ENCODE results near the gene FAM3D. TPM values are rescaled to one million over a fixed set of nuclear protein-coding genes. Genes with fewer than 3 reads are reported as not detected.

Gene FAM3D
- polyA plus RNA-seq, 2 donors, result 316 to 493 TPM

- Histone ChIP-seq H3K4me1 (ENCODE audit: control insufficient read depth in 2 of 2, insufficient read depth in 2 of 2, low read length in 1 of 2) (peaks cover 0 to 2% of the 10 kb centered on the region in 2 donors), H3K9me3 (ENCODE audit: control insufficient read depth in 2 of 2, insufficient read depth in 1 of 2, low read depth in 1 of 2, low read length in 1 of 2) (no peaks in the 10 kb centered on the region), H3K36me3 (ENCODE audit: control insufficient read depth in 2 of 2, insufficient read depth in 2 of 2, low read length in 1 of 2) (peaks cover 0 to 2% of the 10 kb centered on the region in 2 donors), H3K4me3 (ENCODE audit: low read depth in 1 of 2, low read length in 2 of 2) (no peak overlapping the region), H3K27me3 (ENCODE audit: control insufficient read depth in 1 of 2, insufficient read depth in 2 of 2, low read length in 2 of 2) (no peaks in the 10 kb centered on the region), H3K27ac (ENCODE audit: low read depth in 2 of 2, low read length in 1 of 2) (no peak overlapping the region)
- WGBS, 2 donors, result 89 to 96% methylated on average over 8 of the region's 8 CpGs
Observed at GRCh38 chr3:58633157-58633865, 33.3 kb downstream of the FAM3D start.

GRCh38 chr3:58631742-58632141 is 34.8 kb downstream of the FAM3D start:
- Histone ChIP-seq H3K4me1 (ENCODE audit: control insufficient read depth in 2 of 2, insufficient read depth in 2 of 2, low read length in 1 of 2) (peaks cover 7 to 8% of the 10 kb centered on the region in 2 donors), H3K4me3 (ENCODE audit: low read depth in 1 of 2, low read length in 2 of 2) (no peak overlapping the region), H3K27me3 (ENCODE audit: control insufficient read depth in 1 of 2, insufficient read depth in 2 of 2, low read length in 2 of 2) (no peaks in the 10 kb centered on the region), H3K27ac (ENCODE audit: low read depth in 2 of 2, low read length in 1 of 2) (no peak overlapping the region), H3K36me3 (ENCODE audit: control insufficient read depth in 2 of 2, insufficient read depth in 2 of 2, low read length in 1 of 2) (peaks cover 0 to 2% of the 10 kb centered on the region in 2 donors), H3K9me3 (ENCODE audit: control insufficient read depth in 2 of 2, insufficient read depth in 1 of 2, low read depth in 1 of 2, low read length in 1 of 2) (no peaks in the 10 kb centered on the region)
- 38 to 60% methylated on average over 4 of the region's 4 CpGs for WGBS, 2 donors

- Histone ChIP-seq H3K4me1 (ENCODE audit: control insufficient read depth in 2 of 2, insufficient read depth in 2 of 2, low read length in 1 of 2) (peaks cover 7 to 8% of the 10 kb centered on the region in 2 donors), H3K27ac (ENCODE audit: low read depth in 2 of 2, low read length in 1 of 2) (no peak overlapping the region), H3K27me3 (ENCODE audit: control insufficient read depth in 1 of 2, insufficient read depth in 2 of 2, low read length in 2 of 2) (no peaks in the 10 kb centered on the region), H3K4me3 (ENCODE audit: low read depth in 1 of 2, low read length in 2 of 2) (no peak overlapping the region), H3K36me3 (ENCODE audit: control insufficient read depth in 2 of 2, insufficient read depth in 2 of 2, low read length in 1 of 2) (peaks cover 0 to under 1% of the 10 kb centered on the region in 2 donors), H3K9me3 (ENCODE audit: control insufficient read depth in 2 of 2, insufficient read depth in 1 of 2, low read depth in 1 of 2, low read length in 1 of 2) (no peaks in the 10 kb centered on the region)
- WGBS, 2 donors, result 60 to 64% methylated on average over 5 of the region's 5 CpGs
Observed at GRCh38 chr3:58630710-58631092, 35.9 kb downstream of the FAM3D start.

GRCh38 chr3:58630076-58630709 is 36.4 kb downstream of the FAM3D start:
- 10 to 13% methylated on average over 9 of the region's 9 CpGs for WGBS, 2 donors
- Histone ChIP-seq H3K4me1 (ENCODE audit: control insufficient read depth in 2 of 2, insufficient read depth in 2 of 2, low read length in 1 of 2) (peaks cover 7 to 8% of the 10 kb centered on the region in 2 donors), H3K4me3 (ENCODE audit: low read depth in 1 of 2, low read length in 2 of 2) (no peak overlapping the region), H3K36me3 (ENCODE audit: control insufficient read depth in 2 of 2, insufficient read depth in 2 of 2, low read length in 1 of 2) (no peaks in the 10 kb centered on the region), H3K27me3 (ENCODE audit: control insufficient read depth in 1 of 2, insufficient read depth in 2 of 2, low read length in 2 of 2) (no peaks in the 10 kb centered on the region), H3K27ac (ENCODE audit: low read depth in 2 of 2, low read length in 1 of 2) (no peak overlapping the region), H3K9me3 (ENCODE audit: control insufficient read depth in 2 of 2, insufficient read depth in 1 of 2, low read depth in 1 of 2, low read length in 1 of 2) (no peaks in the 10 kb centered on the region)

- Histone ChIP-seq H3K4me3 (ENCODE audit: low read depth in 1 of 2, low read length in 2 of 2) (no peak overlapping the region), H3K9me3 (ENCODE audit: control insufficient read depth in 2 of 2, insufficient read depth in 1 of 2, low read depth in 1 of 2, low read length in 1 of 2) (no peaks in the 10 kb centered on the region), H3K4me1 (ENCODE audit: control insufficient read depth in 2 of 2, insufficient read depth in 2 of 2, low read length in 1 of 2) (peaks cover 7 to 8% of the 10 kb centered on the region in 2 donors), H3K27ac (ENCODE audit: low read depth in 2 of 2, low read length in 1 of 2) (peak overlapping the region; percentile 6 to 72), H3K27me3 (ENCODE audit: control insufficient read depth in 1 of 2, insufficient read depth in 2 of 2, low read length in 2 of 2) (no peaks in the 10 kb centered on the region), H3K36me3 (ENCODE audit: control insufficient read depth in 2 of 2, insufficient read depth in 2 of 2, low read length in 1 of 2) (no peaks in the 10 kb centered on the region)
- 76% methylated on average over 2 of the region's 2 CpGs for WGBS, 2 donors
Observed at GRCh38 chr3:58629629-58630028, 36.9 kb downstream of the FAM3D start.

GRCh38 chr3:58628823-58629562 is 37.6 kb downstream of the FAM3D start:
- Histone ChIP-seq H3K4me3 (ENCODE audit: low read depth in 1 of 2, low read length in 2 of 2) (no peak overlapping the region), H3K4me1 (ENCODE audit: control insufficient read depth in 2 of 2, insufficient read depth in 2 of 2, low read length in 1 of 2) (peaks cover 7 to 8% of the 10 kb centered on the region in 2 donors), H3K27me3 (ENCODE audit: control insufficient read depth in 1 of 2, insufficient read depth in 2 of 2, low read length in 2 of 2) (no peaks in the 10 kb centered on the region), H3K36me3 (ENCODE audit: control insufficient read depth in 2 of 2, insufficient read depth in 2 of 2, low read length in 1 of 2) (no peaks in the 10 kb centered on the region), H3K9me3 (ENCODE audit: control insufficient read depth in 2 of 2, insufficient read depth in 1 of 2, low read depth in 1 of 2, low read length in 1 of 2) (no peaks in the 10 kb centered on the region), H3K27ac (ENCODE audit: low read depth in 2 of 2, low read length in 1 of 2) (peak overlapping the region; percentile 6 to 72)
- WGBS, 2 donors, result 44% methylated on average over 13 of the region's 13 CpGs

GRCh38 chr3:58627941-58628340 is 38.6 kb downstream of the FAM3D start:
- no peaks in the 10 kb centered on the region for H3K27me3 ChIP-seq (ENCODE audit: control insufficient read depth in 1 of 2, insufficient read depth in 2 of 2, low read length in 2 of 2)
- peaks cover 5 to 8% of the 10 kb centered on the region in 2 donors for H3K4me1 ChIP-seq (ENCODE audit: control insufficient read depth in 2 of 2, insufficient read depth in 2 of 2, low read length in 1 of 2)
- H3K27ac ChIP-seq (ENCODE audit: low read depth in 2 of 2, low read length in 1 of 2), result no peak overlapping the region
- no peaks in the 10 kb centered on the region for H3K9me3 ChIP-seq (ENCODE audit: control insufficient read depth in 2 of 2, insufficient read depth in 1 of 2, low read depth in 1 of 2, low read length in 1 of 2)
- no peak overlapping the region for H3K4me3 ChIP-seq (ENCODE audit: low read depth in 1 of 2, low read length in 2 of 2)
- H3K36me3 ChIP-seq (ENCODE audit: control insufficient read depth in 2 of 2, insufficient read depth in 2 of 2, low read length in 1 of 2), result no peaks in the 10 kb centered on the region
- 55 to 68% methylated on average over 6 of the region's 6 CpGs for WGBS, 2 donors

- WGBS, 2 donors, result 20 to 33% methylated on average over 3 of the region's 3 CpGs
- peaks cover 5 to 8% of the 10 kb centered on the region in 2 donors for H3K4me1 ChIP-seq (ENCODE audit: control insufficient read depth in 2 of 2, insufficient read depth in 2 of 2, low read length in 1 of 2)
- H3K9me3 ChIP-seq (ENCODE audit: control insufficient read depth in 2 of 2, insufficient read depth in 1 of 2, low read depth in 1 of 2, low read length in 1 of 2), result no peaks in the 10 kb centered on the region
- H3K27me3 ChIP-seq (ENCODE audit: control insufficient read depth in 1 of 2, insufficient read depth in 2 of 2, low read length in 2 of 2), result no peaks in the 10 kb centered on the region
- H3K36me3 ChIP-seq (ENCODE audit: control insufficient read depth in 2 of 2, insufficient read depth in 2 of 2, low read length in 1 of 2), result no peaks in the 10 kb centered on the region
- H3K4me3 ChIP-seq (ENCODE audit: low read depth in 1 of 2, low read length in 2 of 2), result no peak overlapping the region
- peak overlapping the region in 1 of 2 donors; percentile 30 for H3K27ac ChIP-seq (ENCODE audit: low read depth in 2 of 2, low read length in 1 of 2)
Observed at GRCh38 chr3:58627570-58627885, 39.0 kb downstream of the FAM3D start.

GRCh38 chr3:58626841-58627569 is 39.6 kb downstream of the FAM3D start:
- no peaks in the 10 kb centered on the region for H3K36me3 ChIP-seq (ENCODE audit: control insufficient read depth in 2 of 2, insufficient read depth in 2 of 2, low read length in 1 of 2)
- peaks cover 5 to 8% of the 10 kb centered on the region in 2 donors for H3K4me1 ChIP-seq (ENCODE audit: control insufficient read depth in 2 of 2, insufficient read depth in 2 of 2, low read length in 1 of 2)
- no peaks in the 10 kb centered on the region for H3K9me3 ChIP-seq (ENCODE audit: control insufficient read depth in 2 of 2, insufficient read depth in 1 of 2, low read depth in 1 of 2, low read length in 1 of 2)
- WGBS, 2 donors, result 76 to 79% methylated on average over 23 to 24 of the region's 24 CpGs
- peak overlapping the region in 1 of 2 donors; percentile 30 for H3K27ac ChIP-seq (ENCODE audit: low read depth in 2 of 2, low read length in 1 of 2)
- no peak overlapping the region for H3K4me3 ChIP-seq (ENCODE audit: low read depth in 1 of 2, low read length in 2 of 2)
- H3K27me3 ChIP-seq (ENCODE audit: control insufficient read depth in 1 of 2, insufficient read depth in 2 of 2, low read length in 2 of 2), result no peaks in the 10 kb centered on the region

Data from esophagus (tissue), 2 donors.